Subcutaneous adipose tissue (tissue), 4 donors: ENCODE results near the gene RAB6D. TPM values are rescaled to one million over a fixed set of nuclear protein-coding genes. Genes with fewer than 3 reads are reported as not detected.
"Not testable (repeated sequence)": the region's sequence is repeated elsewhere in the genome, so short reads cannot be mapped to it uniquely, and the experiment has no call there.

Experiments
- CTCF ChIP-seq: fragments of 450-650 bp; IDR thresholded peaks from one replicate; pipeline ENCODE4 v1.5.1; 2016; ENCODE audit warnings: low read depth, mild to moderate bottlenecking, control low read depth, antibody characterized with exemption, moderate library complexity
- total RNA-seq, 4 donors: library from RNA; depleted of rRNA; stranded (reverse); fragments of >200 nt; gene quantifications; one replicate each; pipeline ENCODE4 v1.1.0, GENCODE V29; 2016

RAB6D gene
- total RNA-seq: not detected

- TF ChIP-seq CTCF: not testable (repeated sequence)
These were observed at the start of gene RAB6D for GRCh38 chr2:131363703-131364186. Gene RAB6D (minus strand): TSS chr2:131364168. CDS start chr2:131363720, 448 bp downstream.

GRCh38 chr2:131413148-131413747, 49.3 kb upstream of the RAB6D start:
- TF ChIP-seq CTCF: no peak

- no peak for TF ChIP-seq CTCF
These were observed 46.2 kb upstream of the RAB6D start for GRCh38 chr2:131410173-131410572.

- no peak for TF ChIP-seq CTCF
These were observed 44.8 kb upstream of the RAB6D start for GRCh38 chr2:131408778-131409177.

GRCh38 chr2:131408207-131408606, 44.2 kb upstream of the RAB6D start:
- no peak for TF ChIP-seq CTCF

GRCh38 chr2:131404753-131405152, 40.8 kb upstream of the RAB6D start:
- TF ChIP-seq CTCF: no peak

GRCh38 chr2:131402320-131403039, 38.5 kb upstream of the RAB6D start:
- no peak for TF ChIP-seq CTCF
